UCSD-AML1 (cell line): ENCODE data around the gene MED13L.

Experiments
- DNase-seq: peaks from one replicate; lab custom pipeline; 2025; ENCODE audit not compliant: unreplicated experiment; lab: John Stamatoyannopoulos, UW

Gene MED13L

GRCh38 chr12:116026346-116026745, 251.1 kb downstream of the MED13L start:
- DNase-seq: no peak

- no peak for DNase-seq
Measured at GRCh38 chr12:116024769-116025168, 252.7 kb downstream of the MED13L start.

- no peak for DNase-seq
Measured at GRCh38 chr12:116019415-116019814, 258.1 kb downstream of the MED13L start.

- DNase-seq: no peak
Measured at GRCh38 chr12:116018282-116018681, 259.2 kb downstream of the MED13L start.

- no peak for DNase-seq
Measured at GRCh38 chr12:116015525-116015924, 262.0 kb downstream of the MED13L start.

- no peak for DNase-seq
Measured at GRCh38 chr12:116012757-116013156, 264.7 kb downstream of the MED13L start.

- DNase-seq: no peak
Measured at GRCh38 chr12:116011217-116011616, 266.3 kb downstream of the MED13L start.

- no peak for DNase-seq
Measured at GRCh38 chr12:116010467-116010866, 267.0 kb downstream of the MED13L start.

GRCh38 chr12:116009805-116010204, 267.7 kb downstream of the MED13L start:
- no peak for DNase-seq

- no peak for DNase-seq
Measured at GRCh38 chr12:116006141-116006540, 271.4 kb downstream of the MED13L start.

- no peak for DNase-seq
Measured at GRCh38 chr12:116002890-116003536, 274.5 kb downstream of the MED13L start.

GRCh38 chr12:116000252-116000651, 277.2 kb downstream of the MED13L start:
- DNase-seq: no peak

GRCh38 chr12:115999582-115999981, 277.9 kb downstream of the MED13L start:
- DNase-seq: no peak

- no peak for DNase-seq
Measured at GRCh38 chr12:115998794-115999478, 278.6 kb downstream of the MED13L start.

- DNase-seq: no peak
Measured at GRCh38 chr12:115998119-115998633, 279.3 kb downstream of the MED13L start.

GRCh38 chr12:115993737-115994136, 283.8 kb downstream of the MED13L start:
- no peak for DNase-seq

GRCh38 chr12:115990241-115990640, 287.3 kb downstream of the MED13L start:
- DNase-seq: no peak

GRCh38 chr12:115988625-115989563, 288.6 kb downstream of the MED13L start:
- DNase-seq: no peak

GRCh38 chr12:115988212-115988611, 289.3 kb downstream of the MED13L start:
- no peak for DNase-seq

GRCh38 chr12:115984616-115985015, 292.9 kb downstream of the MED13L start:
- DNase-seq: no peak

GRCh38 chr12:115983226-115983798, 294.2 kb downstream of the MED13L start:
- DNase-seq: peak; percentile 27
